CD14-positive monocyte (primary cell): ENCODE data around the gene TRAPPC3L. TPM values are rescaled to one million over a fixed set of nuclear protein-coding genes. Genes with fewer than 3 reads are reported as not detected.

ENCODE experiments used
- DNase-seq, 3 donors: peaks; one replicate each; pipeline ENCODE4 v3.0.0-alpha.2; 2011 to 2022
- H2AFZ ChIP-seq: 2 replicates; pipeline ENCODE4 v1.6.0; 2012; ENCODE audit warnings: mild to moderate bottlenecking, low read depth, low read length, inconsistent platforms; ENCODE audit not compliant: insufficient read depth, poor library complexity, severe bottlenecking
- H3K27ac ChIP-seq, 2 donors: 1 replicate in 1 of 2; 2 replicates in 1 of 2; pipeline ENCODE4 v1.5.1; 2012 to 2013; ENCODE audit warnings: low read length in 2 of 2, control low read depth in 1 of 2, inconsistent platforms in 1 of 2, low read depth in 1 of 2, mild to moderate bottlenecking in 1 of 2
- H3K27me3 ChIP-seq, 2 donors: one replicate each; pipeline versions ENCODE4 v1.6.0 to v1.6.1; 2011 to 2013; ENCODE audit warnings: low read length in 2 of 2; ENCODE audit not compliant: control insufficient read depth in 2 of 2, insufficient read depth in 2 of 2
- H3K36me3 ChIP-seq, 2 donors: replicated peaks in 1 of 2; 1 replicate in 1 of 2; 2 replicates in 1 of 2; pipeline versions ENCODE4 v1.5.1 to v1.6.1; 2012 to 2013; ENCODE audit warnings: low read length in 2 of 2, control low read depth in 1 of 2, inconsistent platforms in 1 of 2, mild to moderate bottlenecking in 1 of 2; ENCODE audit not compliant: insufficient read depth in 2 of 2, control insufficient read depth in 1 of 2
- H3K4me1 ChIP-seq, 2 donors: 1 replicate in 1 of 2; 2 replicates in 1 of 2; pipeline versions ENCODE4 v1.5.1 to v1.6.1; 2012 to 2013; ENCODE audit warnings: low read length in 2 of 2, control low read depth in 1 of 2, inconsistent platforms in 1 of 2, mild to moderate bottlenecking in 1 of 2, moderate library complexity in 1 of 2; ENCODE audit not compliant: insufficient read depth in 2 of 2, control insufficient read depth in 1 of 2
- H3K4me2 ChIP-seq: replicated peaks from 2 replicates; pipeline ENCODE3; 2012; ENCODE audit warnings: low read length, moderate library complexity, mild to moderate bottlenecking; ENCODE audit not compliant: poor library complexity, severe bottlenecking; ENCODE audit errors: extremely low read depth
- H3K4me3 ChIP-seq, 3 experiments: fragments of 200-600 bp in 1 of 3; sonication (generic) in 1 of 3; replicated peaks in 1 of 3; 1 replicate in 2 of 3; 2 replicates in 1 of 3; pipeline ENCODE4 v1.5.1; 2011 to 2013; ENCODE audit warnings: low read length in 3 of 3, mild to moderate bottlenecking in 3 of 3, control low read depth in 2 of 3, low read depth in 2 of 3, inconsistent platforms in 1 of 3, moderate library complexity in 1 of 3
- H3K79me2 ChIP-seq: 2 replicates; pipeline ENCODE4 v1.6.0; 2012; ENCODE audit warnings: mild to moderate bottlenecking, control low read depth, inconsistent platforms, low read length, moderate library complexity; ENCODE audit not compliant: insufficient read depth
- H3K9ac ChIP-seq: 2 replicates; pipeline ENCODE4 v1.6.0; 2017; ENCODE audit warnings: low read length, mild to moderate bottlenecking; ENCODE audit not compliant: insufficient read depth, poor library complexity, severe bottlenecking
- H3K9me3 ChIP-seq, 2 donors: replicated peaks in 1 of 2; 1 replicate in 1 of 2; 2 replicates in 1 of 2; pipeline versions ENCODE4 v1.5.1 to v1.6.1; 2012 to 2013; ENCODE audit warnings: low read length in 2 of 2, control low read depth in 1 of 2; ENCODE audit not compliant: control insufficient read depth in 1 of 2, insufficient read depth in 1 of 2
- H4K20me1 ChIP-seq: 2 replicates; pipeline ENCODE4 v1.6.0; 2012; ENCODE audit warnings: mild to moderate bottlenecking, low read length, control low read depth, moderate library complexity; ENCODE audit not compliant: insufficient read depth
- H3K27ac Mint-ChIP-seq, 7 donors: one replicate each; pipeline ENCODE4 v1.8.0; 2020; ENCODE audit warnings: mild to moderate bottlenecking in 7 of 7, mixed read lengths in 7 of 7, moderate library complexity in 6 of 7, inconsistent platforms in 2 of 7
- H3K27me3 Mint-ChIP-seq, 3 donors: one replicate each; pipeline ENCODE4 v1.8.0; 2021 to 2022; ENCODE audit warnings: low read depth in 3 of 3, mild to moderate bottlenecking in 3 of 3, mixed read lengths in 3 of 3, moderate library complexity in 3 of 3, inconsistent platforms in 1 of 3
- H3K36me3 Mint-ChIP-seq, 2 donors: one replicate each; pipeline ENCODE4 v1.8.0; 2020; ENCODE audit warnings: mixed read lengths in 2 of 2, inconsistent platforms in 1 of 2, mild to moderate bottlenecking in 1 of 2
- H3K4me1 Mint-ChIP-seq: one replicate; pipeline ENCODE4 v1.8.0; 2020; ENCODE audit warnings: mild to moderate bottlenecking, mixed read lengths
- H3K4me3 Mint-ChIP-seq, 2 donors: one replicate each; pipeline ENCODE4 v1.8.0; 2020; ENCODE audit warnings: mild to moderate bottlenecking in 2 of 2, mixed read lengths in 2 of 2, moderate library complexity in 1 of 2
- H3K9me3 Mint-ChIP-seq, 7 donors: one replicate each; pipeline ENCODE4 v1.8.0; 2020 to 2022; ENCODE audit warnings: mixed read lengths in 7 of 7, mild to moderate bottlenecking in 6 of 7, moderate library complexity in 6 of 7, inconsistent platforms in 2 of 7
- WGBS: methylation state at CpG from one replicate; pipeline ENCODE4 v1.1.5; 2013; ENCODE audit warnings: missing lambda C conversion rate; ENCODE audit not compliant: insufficient coverage; 5-methylcytosine and 5-hydroxymethylcytosine counted together
- intact Hi-C, 2 donors: fragments of 100-400 bp; cut with micrococcal nuclease; formaldehyde crosslinking; loops; one replicate each; pipeline versions ENCODE4 v1.15.0 to v1.15.1; 2023
- polyA plus RNA-seq, 3 donors: library from polyadenylated mRNA; depleted of rRNA in 1 of 3; unstranded in 2 of 3; stranded (reverse) in 1 of 3; fragments of 300-500 nt in 2 of 3; fragments of >200 nt in 1 of 3; fragmentation: Illumina TruSeq in 2 of 3; gene quantifications; 1 replicate in 2 of 3; 2 replicates in 1 of 3; pipeline ENCODE4 v1.2.3, GENCODE V29; 2012 to 2021
- TF ChIP-seq, protein P1 (sequence below): fragments of 200-600 bp; IDR thresholded peaks from one replicate; pipeline ENCODE4 v1.8.0; 2022; ENCODE audit warnings: antibody characterized with exemption, mild to moderate bottlenecking

TRAPPC3L gene
- polyA plus RNA-seq, 3 donors, result 0.17 TPM; not detected in 2

DNA sequence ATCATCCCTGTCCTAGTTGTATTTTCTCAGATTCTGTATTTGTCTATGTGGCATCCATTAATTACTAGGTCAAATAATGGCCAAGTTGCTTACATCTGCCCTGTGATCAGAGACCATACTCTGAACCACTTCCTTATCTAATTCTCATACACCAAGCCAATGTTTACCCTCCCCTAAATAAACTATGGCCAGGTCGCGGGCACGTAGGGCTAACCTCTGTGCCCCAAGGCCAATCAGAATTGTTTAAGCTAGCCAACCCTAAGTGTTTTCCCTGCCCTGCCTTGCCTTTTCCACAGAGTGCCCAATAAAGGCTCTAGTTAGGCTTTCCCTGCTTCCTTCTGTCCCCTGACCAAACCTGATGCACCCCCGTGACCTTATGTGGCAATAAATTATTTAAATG, 5.3 kb upstream of the TRAPPC3L start:
- Mint-ChIP-seq H3K27ac (no peak overlapping the region), H3K4me3 (no peak overlapping the region), H3K4me1 (no peaks in the 10 kb centered on the region), H3K27me3 (peaks cover 0 to 6% (median 5%) of the 10 kb centered on the region in 3 donors), H3K9me3 (no peaks in the 10 kb centered on the region), H3K36me3 (no peaks in the 10 kb centered on the region)
- H3K79me2 ChIP-seq, result no peaks in the 10 kb centered on the region
- H3K27ac ChIP-seq, result no peak overlapping the region
- no peaks in the 10 kb centered on the region for H4K20me1 ChIP-seq
- H3K4me1 ChIP-seq, result no peaks in the 10 kb centered on the region
- H2AFZ ChIP-seq, result no peak overlapping the region
- no peaks in the 10 kb centered on the region for H3K36me3 ChIP-seq
- no peak for DNase-seq
- no peak overlapping the region for H3K4me2 ChIP-seq
- H3K9me3 ChIP-seq, result no peaks in the 10 kb centered on the region
- 83% methylated on average over 1 of the region's 4 CpGs for WGBS
- intact Hi-C loops, result no loop called here
- H3K4me3 ChIP-seq, result no peak overlapping the region
- H3K27me3 ChIP-seq, result peaks cover 0 to 3% of the 10 kb centered on the region in 2 donors
- TF ChIP-seq, protein P1, sequence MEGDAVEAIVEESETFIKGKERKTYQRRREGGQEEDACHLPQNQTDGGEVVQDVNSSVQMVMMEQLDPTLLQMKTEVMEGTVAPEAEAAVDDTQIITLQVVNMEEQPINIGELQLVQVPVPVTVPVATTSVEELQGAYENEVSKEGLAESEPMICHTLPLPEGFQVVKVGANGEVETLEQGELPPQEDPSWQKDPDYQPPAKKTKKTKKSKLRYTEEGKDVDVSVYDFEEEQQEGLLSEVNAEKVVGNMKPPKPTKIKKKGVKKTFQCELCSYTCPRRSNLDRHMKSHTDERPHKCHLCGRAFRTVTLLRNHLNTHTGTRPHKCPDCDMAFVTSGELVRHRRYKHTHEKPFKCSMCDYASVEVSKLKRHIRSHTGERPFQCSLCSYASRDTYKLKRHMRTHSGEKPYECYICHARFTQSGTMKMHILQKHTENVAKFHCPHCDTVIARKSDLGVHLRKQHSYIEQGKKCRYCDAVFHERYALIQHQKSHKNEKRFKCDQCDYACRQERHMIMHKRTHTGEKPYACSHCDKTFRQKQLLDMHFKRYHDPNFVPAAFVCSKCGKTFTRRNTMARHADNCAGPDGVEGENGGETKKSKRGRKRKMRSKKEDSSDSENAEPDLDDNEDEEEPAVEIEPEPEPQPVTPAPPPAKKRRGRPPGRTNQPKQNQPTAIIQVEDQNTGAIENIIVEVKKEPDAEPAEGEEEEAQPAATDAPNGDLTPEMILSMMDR, result no peak
- H3K9ac ChIP-seq, result no peak overlapping the region

DNA sequence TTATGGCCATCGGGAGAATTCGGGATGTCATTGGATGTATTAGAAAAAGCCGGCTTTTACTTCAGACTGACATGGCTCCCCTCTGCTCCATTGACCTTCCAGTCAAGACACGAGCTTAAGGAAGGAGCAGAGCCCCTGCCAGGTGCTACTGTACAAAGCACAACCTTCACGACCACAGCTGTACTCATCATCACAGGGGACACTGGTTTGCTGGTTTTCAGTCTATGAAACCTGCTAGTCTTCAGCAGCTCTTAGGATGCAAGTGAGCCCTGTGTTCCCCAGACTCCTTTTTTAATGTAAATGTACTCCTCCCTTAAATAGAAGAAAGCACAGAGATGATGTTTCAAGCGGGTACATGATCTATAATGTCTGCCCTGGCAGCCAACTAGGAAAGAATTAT, 1.9 kb upstream of the TRAPPC3L start:
- 97% methylated on average over 5 of the region's 6 CpGs for WGBS
- peaks cover 0 to 3% of the 10 kb centered on the region in 2 donors for H3K27me3 ChIP-seq
- no peaks in the 10 kb centered on the region for H3K79me2 ChIP-seq
- H3K9me3 ChIP-seq, result no peaks in the 10 kb centered on the region
- no peak overlapping the region for H3K4me2 ChIP-seq
- no peaks in the 10 kb centered on the region for H3K4me1 ChIP-seq
- peak overlapping the region; percentile 43 for H2AFZ ChIP-seq
- intact Hi-C loops, result no loop called here
- Mint-ChIP-seq H3K4me1 (no peaks in the 10 kb centered on the region), H3K9me3 (no peaks in the 10 kb centered on the region), H3K36me3 (no peaks in the 10 kb centered on the region), H3K4me3 (no peak overlapping the region), H3K27ac (no peak overlapping the region), H3K27me3 (peaks cover 0 to 3% (median 2%) of the 10 kb centered on the region in 3 donors)
- no peak overlapping the region for H3K27ac ChIP-seq
- TF ChIP-seq, protein P1, result no peak
- H3K36me3 ChIP-seq, result no peaks in the 10 kb centered on the region
- H4K20me1 ChIP-seq, result no peaks in the 10 kb centered on the region
- H3K9ac ChIP-seq, result no peak overlapping the region
- no peak overlapping the region for H3K4me3 ChIP-seq
- no peak for DNase-seq
